Pulmonary artery endothelial cell (primary cell): ENCODE measurements around the gene DOK3. TPM values are rescaled to one million over a fixed set of nuclear protein-coding genes. Genes with fewer than 3 reads are reported as not detected.
"Not testable (repeated sequence)": the region's sequence is repeated elsewhere in the genome, so short reads cannot be mapped to it uniquely, and the experiment has no call there.

Source experiments
- DNase-seq: peaks from one replicate; pipeline ENCODE4 v3.0.0-alpha.2; 2011; ENCODE audit warnings: low read depth, low spot score
- total RNA-seq: library from RNA; depleted of rRNA; stranded (reverse); fragments of >200 nt; gene quantifications from 2 replicates; pipeline ENCODE4 v1.2.3, GENCODE V29; 2014

Gene DOK3
- total RNA-seq, 1 donor from 2014 or later, result 2.0 TPM

GRCh38 chr5:177497292-177498012 is 12.2 kb downstream of the DOK3 start, which contains the start of gene PDLIM7:
TSS of gene PDLIM7 (minus strand) at chr5:177497604. CDS start at chr5:177496512, 1,092 bp downstream.
- DNase-seq, result peak; percentile 85

- peak; percentile 75 for DNase-seq
Measured at GRCh38 chr5:177496727-177497291, 12.8 kb downstream of the DOK3 start.

- no peak for DNase-seq
Measured at GRCh38 chr5:177496070-177496726, 13.4 kb downstream of the DOK3 start.

- DNase-seq, result peak; percentile 57
Measured at GRCh38 chr5:177495243-177496060, 14.2 kb downstream of the DOK3 start.

- peak; percentile 78 for DNase-seq
Measured at GRCh38 chr5:177494346-177495195, 15.1 kb downstream of the DOK3 start.

- DNase-seq, result no peak
Measured at GRCh38 chr5:177493795-177494345, 15.8 kb downstream of the DOK3 start.

- no peak for DNase-seq
Measured at GRCh38 chr5:177492841-177493240, 16.8 kb downstream of the DOK3 start.

- DNase-seq, result no peak
Measured at GRCh38 chr5:177491983-177492746, 17.5 kb downstream of the DOK3 start.

GRCh38 chr5:177491429-177491945 is 18.1 kb downstream of the DOK3 start:
- DNase-seq, result no peak

- no peak for DNase-seq
Measured at GRCh38 chr5:177490992-177491391, 18.6 kb downstream of the DOK3 start.

GRCh38 chr5:177490311-177490991 is 19.2 kb downstream of the DOK3 start:
- no peak for DNase-seq

- DNase-seq, result no peak
Measured at GRCh38 chr5:177489119-177489716, 20.4 kb downstream of the DOK3 start.

- no peak for DNase-seq
Measured at GRCh38 chr5:177487975-177488374, 21.7 kb downstream of the DOK3 start.

- no peak for DNase-seq
Measured at GRCh38 chr5:177487144-177487543, 22.5 kb downstream of the DOK3 start.

- DNase-seq, result no peak
Measured at GRCh38 chr5:177486256-177486655, 23.4 kb downstream of the DOK3 start.

- not testable (repeated sequence) for DNase-seq
Measured at GRCh38 chr5:177485753-177486152, 23.9 kb downstream of the DOK3 start.

GRCh38 chr5:177484902-177485549 is 24.6 kb downstream of the DOK3 start:
- no peak for DNase-seq
